ENCODE data around the gene USH2A.

USH2A gene

DNA sequence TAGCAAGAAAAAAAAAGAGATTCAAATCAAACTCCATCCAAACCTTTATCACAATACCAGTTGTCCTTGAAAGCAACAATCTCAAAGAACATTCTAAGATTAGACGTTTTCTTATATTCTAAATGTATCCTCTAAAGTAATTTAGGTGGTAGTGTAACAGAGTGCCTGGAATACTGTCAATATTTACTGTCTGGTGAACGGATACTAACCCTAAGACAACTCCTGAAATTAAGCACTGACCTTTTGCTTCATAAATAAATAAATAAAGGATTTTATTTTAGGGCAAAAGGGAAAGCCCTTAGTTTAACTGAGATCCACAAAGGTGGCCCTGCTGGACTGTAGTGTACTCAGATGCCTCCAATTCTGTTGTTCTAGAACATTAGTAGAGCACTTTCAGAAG is 9.9 kb upstream of the USH2A start:
- TF ChIP-seq, protein P1, sequence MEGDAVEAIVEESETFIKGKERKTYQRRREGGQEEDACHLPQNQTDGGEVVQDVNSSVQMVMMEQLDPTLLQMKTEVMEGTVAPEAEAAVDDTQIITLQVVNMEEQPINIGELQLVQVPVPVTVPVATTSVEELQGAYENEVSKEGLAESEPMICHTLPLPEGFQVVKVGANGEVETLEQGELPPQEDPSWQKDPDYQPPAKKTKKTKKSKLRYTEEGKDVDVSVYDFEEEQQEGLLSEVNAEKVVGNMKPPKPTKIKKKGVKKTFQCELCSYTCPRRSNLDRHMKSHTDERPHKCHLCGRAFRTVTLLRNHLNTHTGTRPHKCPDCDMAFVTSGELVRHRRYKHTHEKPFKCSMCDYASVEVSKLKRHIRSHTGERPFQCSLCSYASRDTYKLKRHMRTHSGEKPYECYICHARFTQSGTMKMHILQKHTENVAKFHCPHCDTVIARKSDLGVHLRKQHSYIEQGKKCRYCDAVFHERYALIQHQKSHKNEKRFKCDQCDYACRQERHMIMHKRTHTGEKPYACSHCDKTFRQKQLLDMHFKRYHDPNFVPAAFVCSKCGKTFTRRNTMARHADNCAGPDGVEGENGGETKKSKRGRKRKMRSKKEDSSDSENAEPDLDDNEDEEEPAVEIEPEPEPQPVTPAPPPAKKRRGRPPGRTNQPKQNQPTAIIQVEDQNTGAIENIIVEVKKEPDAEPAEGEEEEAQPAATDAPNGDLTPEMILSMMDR (IDR thresholded peaks at IDR 0.05): no peak

DNA sequence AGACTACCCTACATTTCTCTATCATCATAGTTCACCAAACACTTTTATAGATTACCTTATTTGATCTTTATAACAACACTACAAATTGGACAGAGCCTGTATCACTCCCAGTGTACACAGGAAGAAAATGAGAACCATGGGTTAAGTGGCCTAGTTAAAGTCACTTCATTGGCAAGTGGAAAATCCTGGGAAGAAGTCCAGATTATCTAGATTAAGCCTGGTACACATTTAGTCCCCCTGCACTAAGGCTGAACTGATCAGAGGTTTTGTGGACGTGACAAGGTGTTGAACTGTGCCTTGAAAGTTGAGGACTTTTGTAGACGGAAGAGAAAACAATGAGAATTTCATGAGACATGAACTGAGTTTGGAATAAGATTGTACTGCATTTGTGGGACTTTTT is 7.5 kb upstream of the USH2A start:
- TF ChIP-seq, protein P1 (IDR thresholded peaks at IDR 0.05): no peak

DNA sequence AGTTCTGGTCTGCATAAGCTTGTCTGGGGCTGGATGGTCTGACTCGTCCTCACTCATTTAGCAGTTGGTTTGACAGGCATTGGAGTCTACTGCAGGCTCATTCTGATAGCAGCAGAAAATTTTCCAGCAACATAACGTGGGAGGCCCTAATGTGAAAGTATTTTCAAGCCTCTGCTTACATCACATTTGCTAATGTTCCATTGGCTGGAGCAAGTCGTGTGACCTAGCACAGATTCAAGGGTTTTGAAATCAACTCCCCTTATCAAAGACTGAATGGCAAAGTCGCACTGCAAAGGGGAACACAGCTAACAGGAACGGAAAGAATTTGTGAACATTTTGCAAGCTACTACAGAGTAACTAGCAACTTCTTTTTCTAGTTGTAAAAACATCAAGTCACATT is 2.3 kb upstream of the USH2A start:
- TF ChIP-seq, protein P1 (IDR thresholded peaks at IDR 0.05): no peak

DNA sequence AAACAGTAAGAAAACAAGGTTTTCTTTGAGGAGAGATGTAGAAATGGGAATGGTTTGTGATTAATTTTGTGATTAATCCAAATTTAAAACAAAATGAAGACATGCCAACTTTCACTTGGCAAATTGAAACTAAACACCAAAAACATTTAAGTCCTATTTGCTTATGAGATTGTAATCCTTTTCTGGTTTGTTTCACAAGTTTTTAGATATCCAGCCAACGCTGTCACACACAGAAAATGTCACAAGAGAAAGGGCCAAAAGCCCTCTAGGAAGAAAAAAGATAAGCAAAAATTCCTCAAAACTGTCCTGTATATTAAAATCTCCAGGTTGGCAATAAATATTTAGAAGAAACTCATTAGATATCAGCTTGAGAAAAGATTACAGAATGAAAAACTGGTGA is 2.5 kb downstream of the USH2A start:
- TF ChIP-seq, protein P1 (IDR thresholded peaks at IDR 0.05): no peak

DNA sequence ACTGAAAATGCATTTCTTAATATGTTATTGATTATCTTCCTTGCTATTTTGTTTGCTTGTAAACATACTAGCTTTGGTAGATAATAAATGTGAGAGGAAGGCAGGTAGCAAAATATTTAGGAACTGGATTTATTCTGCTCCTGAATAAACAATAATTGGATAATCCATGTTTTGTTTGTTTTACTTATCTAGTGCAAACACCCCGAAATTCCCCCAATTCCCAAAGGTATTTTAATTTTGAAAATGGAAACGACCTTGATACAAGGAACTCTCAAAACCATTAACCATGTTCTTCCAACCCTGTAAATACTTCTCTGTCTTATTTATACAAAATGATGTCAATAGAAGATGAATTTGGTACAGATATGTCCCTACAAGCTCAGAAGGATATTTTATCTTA is 3.0 kb downstream of the USH2A start:
- TF ChIP-seq, protein P1 (IDR thresholded peaks at IDR 0.05): no peak

DNA sequence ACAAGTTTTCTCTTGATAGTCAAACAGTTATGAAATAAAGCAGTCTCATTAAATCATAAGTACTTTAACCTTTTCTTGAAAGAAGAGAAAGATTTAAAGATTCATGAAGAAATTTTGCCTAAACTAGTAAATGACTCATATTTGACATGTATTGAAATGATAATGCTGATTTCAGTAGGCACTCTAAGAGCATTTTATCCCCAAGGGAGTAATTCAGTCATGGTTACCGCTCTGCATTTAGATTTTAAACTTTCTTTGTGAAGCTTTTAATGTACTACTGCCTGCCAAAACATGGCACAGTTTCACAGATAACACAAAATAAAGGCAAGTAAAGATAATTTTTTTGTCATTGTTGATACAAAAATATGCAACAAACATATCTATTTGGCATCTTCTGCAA is 6.8 kb downstream of the USH2A start:
- TF ChIP-seq, protein P1 (IDR thresholded peaks at IDR 0.05): no peak

DNA sequence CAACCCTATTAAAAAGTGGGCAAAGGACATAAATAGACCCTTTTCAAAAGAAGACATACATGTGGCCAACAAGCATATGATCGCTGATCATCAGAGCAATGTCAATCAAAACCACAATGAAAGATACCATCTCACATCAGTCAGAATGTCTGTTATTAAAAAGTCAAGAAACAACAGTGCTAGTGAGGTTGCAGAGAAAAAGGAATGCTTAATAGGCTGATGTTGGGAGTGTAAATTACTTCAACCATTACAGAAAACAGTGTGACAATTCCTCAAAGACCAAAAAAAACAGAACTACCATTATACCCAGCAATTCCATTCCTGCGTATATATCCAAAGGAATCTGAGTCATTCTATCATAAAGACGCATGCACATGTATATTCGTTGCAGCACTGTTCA is 13.2 kb downstream of the USH2A start:
- TF ChIP-seq, protein P1 (IDR thresholded peaks at IDR 0.05): no peak

DNA sequence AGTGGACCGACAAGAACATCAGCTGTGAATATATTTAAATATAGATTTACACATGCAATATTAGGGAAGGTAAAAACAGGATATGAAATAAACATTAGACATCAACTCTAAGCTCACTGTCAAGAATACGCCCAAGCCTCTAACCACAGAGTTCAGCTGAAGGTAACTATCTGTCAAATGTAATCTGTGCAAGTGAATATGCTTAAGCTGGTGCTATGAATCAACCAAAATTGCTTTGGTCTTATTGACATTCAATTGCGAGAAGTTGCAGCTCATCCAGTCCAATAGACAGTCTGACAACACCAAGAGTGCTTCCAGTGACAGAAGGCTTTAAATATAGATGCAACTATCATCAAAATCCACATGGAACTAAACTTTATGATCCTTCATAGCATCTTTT is 32.3 kb downstream of the USH2A start:
- TF ChIP-seq, protein P1 (IDR thresholded peaks at IDR 0.05): no peak

Data from LNCAP (cell line).